IPS-20b (cell line): ENCODE measurements around the gene ARHGEF33.

Experiments
- H3K27ac ChIP-seq: one replicate; pipeline ENCODE4 v1.5.1; 2013; ENCODE audit warnings: low read length
- H3K27me3 ChIP-seq: 2 replicates; pipeline ENCODE4 v1.6.1; 2013; ENCODE audit warnings: mild to moderate bottlenecking, low read length, inconsistent platforms; ENCODE audit not compliant: insufficient read depth
- H3K36me3 ChIP-seq: 2 replicates; pipeline ENCODE4 v1.6.1; 2013; ENCODE audit warnings: low read depth, mild to moderate bottlenecking, inconsistent platforms, low read length, moderate library complexity; ENCODE audit not compliant: insufficient read depth
- H3K4me1 ChIP-seq: 2 replicates; pipeline ENCODE4 v1.6.1; 2013; ENCODE audit warnings: mild to moderate bottlenecking, control low read depth, inconsistent platforms, low read length, moderate library complexity; ENCODE audit not compliant: insufficient read depth
- H3K4me3 ChIP-seq: 2 replicates; pipeline ENCODE4 v1.5.1; 2013; ENCODE audit warnings: mild to moderate bottlenecking, low read length, inconsistent platforms
- H3K9ac ChIP-seq: 2 replicates; pipeline ENCODE4 v1.6.1; 2013; ENCODE audit warnings: low read depth, mild to moderate bottlenecking, inconsistent platforms, low read length, moderate library complexity
- H3K9me3 ChIP-seq: 2 replicates; pipeline ENCODE4 v1.6.1; 2013; ENCODE audit warnings: mild to moderate bottlenecking, low read depth, low read length, inconsistent platforms; ENCODE audit not compliant: insufficient read depth

Gene ARHGEF33

DNA sequence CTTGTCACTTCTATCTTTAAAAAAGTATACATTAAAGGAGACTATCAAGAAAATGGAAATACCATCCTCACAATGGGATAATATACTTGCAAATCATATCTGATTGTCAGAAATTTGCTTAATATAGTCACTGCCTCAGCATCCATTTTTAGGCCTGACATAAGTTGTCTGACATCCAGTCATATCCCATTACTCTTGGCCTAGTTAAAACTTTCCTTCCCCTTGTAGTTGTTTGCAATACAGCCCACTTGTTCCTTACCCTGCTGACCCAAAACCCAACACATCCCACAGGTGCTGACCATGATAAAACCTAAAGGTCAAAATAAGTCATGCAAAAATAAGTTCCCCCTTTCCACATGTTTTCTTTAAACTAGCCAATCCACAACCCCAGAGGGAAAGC, 3.6 kb upstream of the ARHGEF33 start:
- H3K36me3 ChIP-seq = no peaks in the 10 kb centered on the region
- no peak overlapping the region for H3K27ac ChIP-seq
- no peak overlapping the region for H3K4me3 ChIP-seq

DNA sequence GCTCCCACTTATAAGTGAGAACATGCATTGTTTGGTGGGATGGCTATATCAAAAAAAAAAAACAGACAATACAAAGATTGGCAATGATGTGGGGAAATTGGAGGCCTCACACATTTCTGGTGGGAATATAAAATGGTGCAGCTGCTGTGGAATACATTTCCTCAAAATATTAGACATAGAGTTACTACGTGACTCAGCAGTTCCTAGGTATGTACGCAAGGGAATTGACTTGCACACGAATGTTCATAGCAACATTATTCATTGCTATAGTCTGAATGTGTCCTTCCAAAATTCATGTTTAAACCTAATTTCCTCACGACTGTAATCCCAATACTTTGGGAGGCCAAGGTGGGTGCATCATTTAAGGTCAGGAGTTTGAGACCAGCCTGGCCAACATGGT, 2.3 kb upstream of the ARHGEF33 start:
- H3K27me3 ChIP-seq = no peaks in the 10 kb centered on the region
- H3K36me3 ChIP-seq = no peaks in the 10 kb centered on the region
- H3K9ac ChIP-seq = no peak overlapping the region
- H3K4me1 ChIP-seq = no peaks in the 10 kb centered on the region
- H3K27ac ChIP-seq = no peak overlapping the region
- no peaks in the 10 kb centered on the region for H3K9me3 ChIP-seq
- H3K4me3 ChIP-seq = no peak overlapping the region

More for the DNA sequence above, 3.6 kb upstream of the ARHGEF33 start:
- Histone ChIP-seq H3K4me1 (no peaks in the 10 kb centered on the region), H3K27me3 (no peaks in the 10 kb centered on the region), H3K9ac (no peak overlapping the region), H3K9me3 (no peaks in the 10 kb centered on the region)

DNA sequence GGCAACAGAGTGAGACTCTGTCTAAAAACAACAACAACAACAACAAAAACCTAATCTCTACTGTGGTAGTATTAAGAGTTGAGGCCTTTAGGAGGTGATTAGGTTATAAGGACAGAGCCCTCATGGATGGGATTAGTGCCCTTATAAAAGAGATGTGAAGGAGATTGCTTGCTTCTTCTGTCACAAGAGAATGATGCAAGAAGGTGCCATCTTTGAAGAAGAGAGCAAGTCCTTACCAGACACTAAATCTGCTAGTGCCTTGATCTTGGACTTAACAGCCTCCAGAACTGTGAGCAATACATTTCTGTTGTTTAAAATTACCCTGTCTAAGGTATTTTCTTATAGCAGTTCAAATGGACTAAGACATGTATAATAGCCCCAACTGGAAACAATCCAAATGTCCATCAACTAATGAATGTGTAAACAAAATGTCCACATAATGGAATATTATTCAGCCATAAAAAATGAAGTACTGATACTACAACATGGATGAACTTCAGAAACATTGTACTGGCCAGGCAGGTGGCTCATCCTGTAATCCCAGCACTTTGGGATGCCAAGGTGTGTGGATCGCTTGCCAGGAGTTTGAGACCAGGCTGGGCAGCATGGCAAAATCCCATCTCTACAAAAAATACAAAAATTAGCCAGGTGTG, 1.6 kb upstream of the ARHGEF33 start:
- no peaks in the 10 kb centered on the region for H3K9me3 ChIP-seq

DNA sequence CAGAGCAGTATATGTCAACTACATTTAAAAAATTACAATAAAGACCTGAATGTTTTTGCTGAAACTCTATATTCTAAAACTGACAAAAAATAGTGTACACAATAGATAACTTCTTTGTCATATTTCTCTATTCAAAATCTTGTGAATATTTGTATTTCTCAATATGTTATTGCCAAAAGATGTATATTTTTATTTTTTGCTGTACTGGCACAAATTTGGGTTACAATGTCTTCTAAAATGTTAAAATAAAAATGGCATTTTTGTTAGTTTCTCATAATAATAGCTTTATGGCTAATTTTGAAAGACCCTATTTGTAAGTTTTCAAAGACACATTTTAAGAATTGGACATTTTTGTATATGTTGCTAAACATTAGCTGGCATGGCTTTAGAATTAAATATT, 630 bp upstream of the ARHGEF33 start:
- Histone ChIP-seq H3K4me3 (no peak overlapping the region), H3K4me1 (no peaks in the 10 kb centered on the region), H3K9me3 (no peaks in the 10 kb centered on the region), H3K36me3 (no peaks in the 10 kb centered on the region), H3K27me3 (no peaks in the 10 kb centered on the region), H3K27ac (no peak overlapping the region), H3K9ac (no peak overlapping the region)

More for the DNA sequence above, 1.6 kb upstream of the ARHGEF33 start:
- H3K4me1 ChIP-seq = no peaks in the 10 kb centered on the region
- H3K27ac ChIP-seq = no peak overlapping the region
- H3K36me3 ChIP-seq = no peaks in the 10 kb centered on the region
- no peak overlapping the region for H3K4me3 ChIP-seq
- H3K9ac ChIP-seq = no peak overlapping the region
- H3K27me3 ChIP-seq = no peaks in the 10 kb centered on the region

DNA sequence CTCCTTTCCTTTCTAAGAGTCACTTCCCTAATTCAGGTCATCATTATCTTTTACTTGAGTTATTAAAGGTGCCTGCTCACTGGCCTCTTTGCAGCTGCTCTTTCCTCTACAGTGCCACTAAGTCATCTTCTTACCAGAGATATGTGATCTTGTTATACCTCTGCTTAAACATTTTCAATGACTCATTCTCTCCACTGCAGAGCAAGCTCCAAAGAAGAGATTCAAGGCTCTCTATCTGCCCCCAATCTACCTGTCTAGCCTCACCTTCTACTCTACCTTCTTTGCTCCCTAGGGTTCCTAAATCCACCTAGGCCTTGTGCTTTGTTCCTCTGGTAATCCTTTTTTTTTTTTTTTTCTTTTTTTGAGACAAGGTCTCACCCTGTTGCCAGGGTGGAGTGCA, 3.1 kb downstream of the ARHGEF33 start:
- no peak overlapping the region for H3K4me3 ChIP-seq
- no peak overlapping the region for H3K9ac ChIP-seq
- no peak overlapping the region for H3K27ac ChIP-seq
- no peaks in the 10 kb centered on the region for H3K4me1 ChIP-seq
- H3K27me3 ChIP-seq = no peaks in the 10 kb centered on the region
- no peaks in the 10 kb centered on the region for H3K36me3 ChIP-seq
- H3K9me3 ChIP-seq = no peaks in the 10 kb centered on the region

DNA sequence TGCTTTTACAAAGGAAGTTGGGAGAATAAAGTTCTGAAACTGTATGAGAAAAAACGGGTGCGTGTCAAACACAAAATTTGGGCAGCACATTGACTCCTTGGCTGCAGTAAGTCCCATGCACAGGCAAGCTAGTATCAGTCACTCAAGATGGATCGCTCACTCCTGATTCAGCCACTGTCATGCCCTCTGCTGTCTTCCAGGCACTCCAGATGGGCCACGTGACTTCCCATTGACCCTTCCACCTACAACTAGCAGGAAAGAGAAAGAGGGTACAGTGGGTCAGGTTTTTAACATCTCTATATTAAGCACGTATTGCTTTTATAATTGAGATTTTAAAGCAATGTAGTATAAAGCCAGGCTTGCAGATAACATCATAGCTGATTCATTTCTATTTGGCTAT, 8.6 kb downstream of the ARHGEF33 start:
- Histone ChIP-seq H3K36me3 (no peaks in the 10 kb centered on the region), H3K9me3 (no peaks in the 10 kb centered on the region), H3K4me3 (no peak overlapping the region), H3K4me1 (no peaks in the 10 kb centered on the region), H3K27ac (no peak overlapping the region), H3K9ac (no peak overlapping the region), H3K27me3 (no peaks in the 10 kb centered on the region)

DNA sequence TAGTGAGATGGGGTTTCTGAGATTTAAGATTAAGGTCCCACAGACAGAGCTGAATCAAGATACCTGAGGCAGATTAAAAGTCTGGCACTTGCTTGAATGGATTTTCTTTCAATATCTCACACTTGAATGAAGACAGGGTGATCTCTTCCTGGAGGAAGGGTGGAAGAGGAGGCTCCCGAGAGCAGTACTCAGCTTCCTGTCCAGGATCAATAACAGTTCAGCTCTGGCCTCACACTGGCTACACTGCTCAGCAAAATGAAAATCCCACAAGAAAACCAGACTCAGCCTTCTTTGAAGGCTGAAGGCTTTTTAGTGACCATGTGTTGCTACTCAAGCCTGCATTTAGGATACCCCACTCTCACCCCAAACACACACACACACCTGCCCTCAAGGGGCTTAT, 11.1 kb downstream of the ARHGEF33 start:
- no peaks in the 10 kb centered on the region for H3K4me1 ChIP-seq
- H3K27me3 ChIP-seq = no peaks in the 10 kb centered on the region
- H3K9me3 ChIP-seq = no peaks in the 10 kb centered on the region
- no peak overlapping the region for H3K4me3 ChIP-seq
- H3K27ac ChIP-seq = no peak overlapping the region
- no peak overlapping the region for H3K9ac ChIP-seq
- H3K36me3 ChIP-seq = no peaks in the 10 kb centered on the region

DNA sequence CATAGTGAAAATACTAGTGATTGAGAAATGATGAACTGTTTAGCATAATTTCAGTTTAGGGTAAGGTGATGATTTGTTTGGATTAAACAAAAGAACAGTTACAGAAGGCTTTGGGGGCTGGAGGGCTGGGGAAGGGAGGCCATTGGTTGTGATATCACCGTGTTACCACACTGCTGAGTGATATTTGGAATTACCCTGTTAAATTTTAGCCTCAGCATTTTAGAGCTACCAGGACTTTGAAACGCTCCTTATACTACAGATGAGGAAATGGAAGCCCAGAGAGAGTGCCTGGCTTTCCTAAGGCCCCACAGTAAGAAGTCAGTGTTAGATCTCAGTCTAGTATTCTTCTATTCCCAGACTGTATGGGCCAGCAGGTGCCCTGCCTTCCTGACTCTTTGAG, 15.6 kb downstream of the ARHGEF33 start:
- no peaks in the 10 kb centered on the region for H3K4me1 ChIP-seq
- no peak overlapping the region for H3K4me3 ChIP-seq
- H3K27me3 ChIP-seq = no peaks in the 10 kb centered on the region
- H3K36me3 ChIP-seq = no peaks in the 10 kb centered on the region
- H3K9me3 ChIP-seq = no peaks in the 10 kb centered on the region
- H3K27ac ChIP-seq = no peak overlapping the region
- H3K9ac ChIP-seq = no peak overlapping the region

DNA sequence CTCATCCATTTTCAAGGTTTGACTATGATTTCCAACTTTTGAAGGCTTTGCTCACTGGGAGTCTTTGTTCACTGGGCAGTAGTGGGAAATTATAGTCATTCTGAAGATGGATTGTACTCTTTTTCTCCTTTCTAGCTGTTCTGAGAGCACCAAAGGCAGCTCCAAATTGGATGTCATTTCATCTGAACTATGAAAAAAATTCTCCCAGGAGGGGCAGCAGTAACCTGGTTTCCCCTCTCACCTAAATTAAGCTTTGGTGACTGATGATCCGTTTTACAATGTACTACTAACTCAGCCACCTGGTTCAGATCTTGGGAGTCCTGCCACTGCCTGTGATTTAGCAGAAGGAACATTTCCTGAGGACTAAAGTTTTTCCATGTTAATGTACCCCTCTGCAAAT, 17.6 kb downstream of the ARHGEF33 start:
- Histone ChIP-seq H3K27me3 (no peaks in the 10 kb centered on the region), H3K4me1 (no peaks in the 10 kb centered on the region), H3K4me3 (no peak overlapping the region), H3K27ac (no peak overlapping the region), H3K9me3 (no peaks in the 10 kb centered on the region), H3K9ac (no peak overlapping the region), H3K36me3 (no peaks in the 10 kb centered on the region)

DNA sequence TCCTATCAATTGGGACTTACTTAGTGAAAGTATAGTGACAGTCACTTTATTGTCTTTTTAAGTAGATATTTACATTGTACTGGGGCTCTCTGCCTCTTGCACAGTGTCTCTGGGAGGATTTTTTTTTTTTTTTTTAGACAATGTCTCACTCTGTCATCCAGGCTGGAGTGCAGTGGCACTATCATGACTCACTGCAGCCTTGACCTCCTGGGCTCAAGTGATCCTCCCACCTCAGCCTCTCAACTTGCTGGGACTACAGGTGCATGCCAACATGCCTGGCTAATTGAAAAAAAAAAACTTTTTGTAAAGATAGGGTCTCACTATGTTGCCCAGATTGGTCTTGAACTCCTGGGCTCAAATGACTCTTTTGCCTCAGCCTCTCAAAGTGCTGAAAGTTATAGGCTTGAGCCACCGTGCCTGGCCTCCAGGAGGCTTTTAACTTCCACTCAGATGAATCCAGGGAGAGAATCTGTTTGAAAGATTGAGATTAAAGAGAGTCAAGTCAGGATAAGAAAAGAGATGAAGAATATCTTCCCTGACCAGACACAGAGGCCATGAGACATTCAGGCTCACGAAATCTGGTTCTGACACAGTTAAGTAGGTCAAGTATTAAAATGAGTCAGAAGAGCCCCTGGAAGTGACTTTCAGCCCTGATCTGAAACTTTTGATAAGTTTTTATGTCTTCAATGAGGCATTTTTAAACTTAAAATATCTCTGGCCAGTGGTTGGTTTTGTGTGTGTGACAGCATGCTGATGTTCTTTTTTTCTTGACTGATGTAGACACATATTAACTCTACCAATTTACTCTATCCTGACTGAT, 18.3 kb downstream of the ARHGEF33 start:
- Histone ChIP-seq H3K27me3 (no peaks in the 10 kb centered on the region), H3K9me3 (no peaks in the 10 kb centered on the region), H3K36me3 (no peaks in the 10 kb centered on the region), H3K27ac (no peak overlapping the region), H3K4me3 (no peak overlapping the region), H3K4me1 (no peaks in the 10 kb centered on the region), H3K9ac (no peak overlapping the region)

DNA sequence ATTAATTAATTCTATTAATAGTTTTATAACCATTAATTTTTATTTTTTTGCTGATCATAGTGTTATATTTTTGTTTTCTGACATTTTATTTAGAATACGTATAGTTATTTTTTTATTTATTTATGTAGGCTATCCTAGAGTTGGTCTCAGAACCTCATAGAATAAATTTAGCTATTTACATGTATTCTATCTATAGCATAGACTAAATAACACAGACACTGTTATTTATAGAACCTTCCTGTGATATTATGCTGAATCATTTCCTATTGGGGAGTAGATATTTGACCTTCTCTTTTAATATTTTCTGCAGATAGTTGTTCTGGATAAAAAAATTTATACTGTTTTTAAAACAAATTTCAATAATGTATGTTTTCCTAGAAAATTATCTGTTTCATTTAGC, 20.2 kb downstream of the ARHGEF33 start:
- no peaks in the 10 kb centered on the region for H3K36me3 ChIP-seq
- no peak overlapping the region for H3K9ac ChIP-seq
- no peak overlapping the region for H3K4me3 ChIP-seq
- no peaks in the 10 kb centered on the region for H3K9me3 ChIP-seq
- no peaks in the 10 kb centered on the region for H3K4me1 ChIP-seq
- H3K27me3 ChIP-seq = no peaks in the 10 kb centered on the region
- H3K27ac ChIP-seq = no peak overlapping the region

DNA sequence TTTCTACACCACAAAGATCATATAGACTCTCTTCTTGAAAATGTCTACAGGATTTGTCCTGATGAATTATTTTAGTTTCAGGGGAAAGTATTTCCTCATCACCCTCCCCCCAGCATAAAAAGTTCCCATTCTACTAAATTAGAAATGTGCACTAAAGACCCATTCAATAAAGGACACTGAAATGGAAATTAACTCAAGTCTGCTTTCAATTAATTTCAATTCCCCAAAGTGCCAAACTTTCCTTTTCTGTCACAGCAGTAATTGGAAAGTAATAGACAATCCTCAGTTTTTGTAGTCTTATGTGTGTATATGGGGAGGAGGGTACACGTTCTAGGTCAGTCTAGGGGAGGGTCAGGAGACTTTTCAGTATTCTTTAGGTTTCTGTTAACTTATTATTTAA, 21.5 kb downstream of the ARHGEF33 start:
- Histone ChIP-seq H3K9ac (no peak overlapping the region), H3K36me3 (no peaks in the 10 kb centered on the region), H3K9me3 (no peaks in the 10 kb centered on the region), H3K4me3 (no peak overlapping the region), H3K27ac (no peak overlapping the region), H3K27me3 (no peaks in the 10 kb centered on the region), H3K4me1 (no peaks in the 10 kb centered on the region)
